ENCODE measurements around the gene ACTR2. TPM values are rescaled to one million over a fixed set of nuclear protein-coding genes. Genes with fewer than 3 reads are reported as not detected.
A peak's percentile ranks its signal among the peaks of the same experiment; 100 is the strongest.

Gene ACTR2
- total and polyA plus RNA-seq, 2 of the 13 experiments (the other 11 are each of a cell fraction or from before 2014, with no cell fraction given), result 51.2 to 100 TPM

DNA sequence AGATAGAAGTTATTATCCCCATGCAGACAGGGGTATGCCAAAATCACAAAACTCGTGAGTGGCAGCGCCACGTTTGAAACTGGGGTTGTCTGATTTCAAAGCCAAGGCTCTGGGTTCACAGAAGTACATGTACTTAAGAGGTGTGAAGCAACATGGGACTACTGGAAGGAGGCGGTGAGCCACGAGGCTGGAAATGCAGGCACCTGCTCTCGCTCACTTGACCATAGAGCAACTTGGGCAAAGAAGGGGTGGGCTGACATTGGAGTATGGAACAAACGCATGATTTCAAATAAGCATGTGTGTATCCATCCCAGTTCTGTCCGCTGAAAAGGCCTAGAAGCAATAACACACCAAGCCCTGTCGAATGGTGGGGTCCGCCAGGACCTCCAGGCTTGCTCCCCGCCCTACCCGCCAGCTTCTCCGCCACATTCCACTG is 593 bp upstream of the ACTR2 start (continued):
- TF ChIP-seq PRDM15 (CRISPR knock-in tag; IDR thresholded peaks at IDR 0.05) (no peak), ZNF136 (CRISPR knock-in tag; IDR thresholded peaks at IDR 0.05; ENCODE audit: low read depth) (no peak), ZNF589 (CRISPR knock-in tag; conservative IDR thresholded peaks at IDR 0.05) (no peak), ZNF34 (CRISPR knock-in tag; IDR thresholded peaks at IDR 0.05; ENCODE audit: borderline replicate concordance) (no peak), ZNF775 (CRISPR knock-in tag; IDR thresholded peaks at IDR 0.05; ENCODE audit: borderline replicate concordance) (no peak), PHB2 (IDR thresholded peaks at IDR 0.05; ENCODE audit: partially characterized antibody) (no peak), REXO4 (CRISPR knock-in tag; IDR thresholded peaks at IDR 0.05; ENCODE audit: borderline replicate concordance) (no peak), MTF2 (CRISPR knock-in tag; IDR thresholded peaks at IDR 0.05; ENCODE audit: borderline replicate concordance) (no peak), HDAC6 (IDR thresholded peaks at IDR 0.05; ENCODE audit: low read depth, low read length) (no peak), KLF9 (CRISPR knock-in tag; IDR thresholded peaks at IDR 0.05; ENCODE audit: low read depth) (no peak), KAT2B (IDR thresholded peaks at IDR 0.05; ENCODE audit: borderline replicate concordance, low read depth, low read length) (no peak), TAF1 (CRISPR knock-in tag; IDR thresholded peaks at IDR 0.05) (no peak), ATM (IDR thresholded peaks at IDR 0.05; ENCODE audit: borderline replicate concordance) (no peak), DRAP1 (CRISPR knock-in tag; IDR thresholded peaks at IDR 0.05) (no peak), GPN1 (CRISPR knock-in tag; IDR thresholded peaks at IDR 0.05; ENCODE audit: borderline replicate concordance) (no peak), RBFOX2 (IDR thresholded peaks at IDR 0.05; ENCODE audit: low read depth, low read length) (no peak), MIXL1 (CRISPR knock-in tag; IDR thresholded peaks at IDR 0.05) (no peak), E2F5 (CRISPR knock-in tag; conservative IDR thresholded peaks at IDR 0.05) (no peak), ETV5 (CRISPR knock-in tag; IDR thresholded peaks at IDR 0.05; ENCODE audit: borderline replicate concordance) (no peak), RNF219 (CRISPR knock-in tag; IDR thresholded peaks at IDR 0.05) (0 out of 2 replicates have a peak, but pooled peaks have one; percentile 39), ZNF317 (CRISPR knock-in tag; IDR thresholded peaks at IDR 0.05) (no peak; the same call in 1 of the 2 replicates), ZNF44 (CRISPR knock-in tag; IDR thresholded peaks at IDR 0.05) (no peak), SIN3A (IDR thresholded peaks at IDR 0.05; ENCODE audit: borderline replicate concordance, low read depth, low read length) (no peak)
- TF ChIP-seq, protein P1, sequence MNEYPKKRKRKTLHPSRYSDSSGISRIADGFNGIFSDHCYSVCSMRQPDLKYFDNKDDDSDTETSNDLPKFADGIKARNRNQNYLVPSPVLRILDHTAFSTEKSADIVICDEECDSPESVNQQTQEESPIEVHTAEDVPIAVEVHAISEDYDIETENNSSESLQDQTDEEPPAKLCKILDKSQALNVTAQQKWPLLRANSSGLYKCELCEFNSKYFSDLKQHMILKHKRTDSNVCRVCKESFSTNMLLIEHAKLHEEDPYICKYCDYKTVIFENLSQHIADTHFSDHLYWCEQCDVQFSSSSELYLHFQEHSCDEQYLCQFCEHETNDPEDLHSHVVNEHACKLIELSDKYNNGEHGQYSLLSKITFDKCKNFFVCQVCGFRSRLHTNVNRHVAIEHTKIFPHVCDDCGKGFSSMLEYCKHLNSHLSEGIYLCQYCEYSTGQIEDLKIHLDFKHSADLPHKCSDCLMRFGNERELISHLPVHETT (CRISPR knock-in tag; conservative IDR thresholded peaks at IDR 0.05), result no peak

All from HepG2 (cell line).